ENCODE data around the gene ZBTB25. TPM values are rescaled to one million over a fixed set of nuclear protein-coding genes. Genes with fewer than 3 reads are reported as not detected.

Gene ZBTB25
- total and polyA plus RNA-seq, 2 donors (not counting 1 experiment from before 2014, with no cell fraction given): 7.2 to 9.2 TPM

DNA sequence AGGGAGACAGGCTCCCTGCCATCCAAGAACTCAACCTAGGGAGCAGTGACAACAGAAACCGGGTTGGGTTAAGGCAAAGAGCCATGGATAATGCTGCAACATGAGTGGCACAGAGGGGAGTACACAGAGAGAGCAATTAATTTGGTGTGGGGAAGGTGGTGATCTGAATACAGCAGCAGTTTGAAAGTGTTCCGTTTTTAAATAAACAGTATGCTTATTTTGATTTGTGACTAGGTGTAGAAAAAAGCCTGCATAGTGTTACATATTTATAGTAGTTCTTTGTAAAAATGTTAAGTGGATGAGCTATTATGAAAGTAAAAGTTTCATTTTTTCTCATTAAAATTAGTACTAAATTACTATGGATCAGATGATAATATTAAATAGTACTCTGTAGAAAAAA lies 29.6 kb downstream of the ZBTB25 start:
- DNase-seq (ENCODE audit: low read depth in 2 of 2): no peak
- no peaks in the 10 kb centered on the region for H3K36me3 ChIP-seq (ENCODE audit: control insufficient read depth, insufficient read depth, low read length)
- H4K20me1 ChIP-seq (ENCODE audit: control insufficient read depth, extremely low read depth, insufficient read depth, low read length): no peaks in the 10 kb centered on the region
- H2AFZ ChIP-seq (ENCODE audit: low read length): no peak overlapping the region
- H3K4me1 ChIP-seq (ENCODE audit: control insufficient read depth, extremely low read depth, insufficient read depth, low read length): no peaks in the 10 kb centered on the region
- no peaks in the 10 kb centered on the region for H3K79me2 ChIP-seq (ENCODE audit: control insufficient read depth, insufficient read depth, low read length)
- H3K4me3 ChIP-seq (replicated peaks in 1 of 4; ENCODE audit: control extremely low read depth in 1 of 4, insufficient read depth in 1 of 4, low read depth in 3 of 4, low read length in 4 of 4): no peak overlapping the region
- no peak overlapping the region for H3K4me2 ChIP-seq (ENCODE audit: extremely low read depth, insufficient read depth, low read length)
- H3K9ac ChIP-seq (ENCODE audit: insufficient read depth, low read length): no peak overlapping the region
- no peaks in the 10 kb centered on the region for H3K9me3 ChIP-seq (ENCODE audit: control insufficient read depth, insufficient read depth, low read depth, low read length)
- TF ChIP-seq EZH2 (IDR thresholded peaks at IDR 0.05; ENCODE audit: low read length, missing control alignments): no peak
- TF ChIP-seq, protein P1, sequence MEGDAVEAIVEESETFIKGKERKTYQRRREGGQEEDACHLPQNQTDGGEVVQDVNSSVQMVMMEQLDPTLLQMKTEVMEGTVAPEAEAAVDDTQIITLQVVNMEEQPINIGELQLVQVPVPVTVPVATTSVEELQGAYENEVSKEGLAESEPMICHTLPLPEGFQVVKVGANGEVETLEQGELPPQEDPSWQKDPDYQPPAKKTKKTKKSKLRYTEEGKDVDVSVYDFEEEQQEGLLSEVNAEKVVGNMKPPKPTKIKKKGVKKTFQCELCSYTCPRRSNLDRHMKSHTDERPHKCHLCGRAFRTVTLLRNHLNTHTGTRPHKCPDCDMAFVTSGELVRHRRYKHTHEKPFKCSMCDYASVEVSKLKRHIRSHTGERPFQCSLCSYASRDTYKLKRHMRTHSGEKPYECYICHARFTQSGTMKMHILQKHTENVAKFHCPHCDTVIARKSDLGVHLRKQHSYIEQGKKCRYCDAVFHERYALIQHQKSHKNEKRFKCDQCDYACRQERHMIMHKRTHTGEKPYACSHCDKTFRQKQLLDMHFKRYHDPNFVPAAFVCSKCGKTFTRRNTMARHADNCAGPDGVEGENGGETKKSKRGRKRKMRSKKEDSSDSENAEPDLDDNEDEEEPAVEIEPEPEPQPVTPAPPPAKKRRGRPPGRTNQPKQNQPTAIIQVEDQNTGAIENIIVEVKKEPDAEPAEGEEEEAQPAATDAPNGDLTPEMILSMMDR (conservative IDR thresholded peaks at IDR 0.05 in 1 of 2, IDR thresholded peaks at IDR 0.05 in 1 of 2; ENCODE audit: low read depth in 1 of 2, low read length in 2 of 2): no peak
- no peaks in the 10 kb centered on the region for H3K27me3 ChIP-seq (ENCODE audit: control insufficient read depth, insufficient read depth, low read length)
- H3K27ac ChIP-seq (ENCODE audit: insufficient read depth, low read length): no peak overlapping the region

- no peak overlapping the region for H2AFZ ChIP-seq (ENCODE audit: low read length)
- no peaks in the 10 kb centered on the region for H3K9me3 ChIP-seq (ENCODE audit: control insufficient read depth, insufficient read depth, low read depth, low read length)
- no peak overlapping the region for H3K9ac ChIP-seq (ENCODE audit: insufficient read depth, low read length)
- no peaks in the 10 kb centered on the region for H3K27me3 ChIP-seq (ENCODE audit: control insufficient read depth, insufficient read depth, low read length)
- no peak for TF ChIP-seq EZH2 (IDR thresholded peaks at IDR 0.05; ENCODE audit: low read length, missing control alignments)
- TF ChIP-seq, protein P1 (conservative IDR thresholded peaks at IDR 0.05 in 1 of 2, IDR thresholded peaks at IDR 0.05 in 1 of 2; ENCODE audit: low read depth in 1 of 2, low read length in 2 of 2): no peak
- no peak overlapping the region for H3K27ac ChIP-seq (ENCODE audit: insufficient read depth, low read length)
- no peak overlapping the region for H3K4me2 ChIP-seq (ENCODE audit: extremely low read depth, insufficient read depth, low read length)
- H3K79me2 ChIP-seq (ENCODE audit: control insufficient read depth, insufficient read depth, low read length): no peaks in the 10 kb centered on the region
- DNase-seq (ENCODE audit: low read depth in 2 of 2): no peak
- H3K36me3 ChIP-seq (ENCODE audit: control insufficient read depth, insufficient read depth, low read length): no peaks in the 10 kb centered on the region
- no peak overlapping the region for H3K4me3 ChIP-seq (replicated peaks in 1 of 4; ENCODE audit: control extremely low read depth in 1 of 4, insufficient read depth in 1 of 4, low read depth in 3 of 4, low read length in 4 of 4)
- no peaks in the 10 kb centered on the region for H3K4me1 ChIP-seq (ENCODE audit: control insufficient read depth, extremely low read depth, insufficient read depth, low read length)
- H4K20me1 ChIP-seq (ENCODE audit: control insufficient read depth, extremely low read depth, insufficient read depth, low read length): no peaks in the 10 kb centered on the region
These were observed 35.2 kb downstream of the ZBTB25 start for GRCh38 chr14:64468451-64468850.

DNA sequence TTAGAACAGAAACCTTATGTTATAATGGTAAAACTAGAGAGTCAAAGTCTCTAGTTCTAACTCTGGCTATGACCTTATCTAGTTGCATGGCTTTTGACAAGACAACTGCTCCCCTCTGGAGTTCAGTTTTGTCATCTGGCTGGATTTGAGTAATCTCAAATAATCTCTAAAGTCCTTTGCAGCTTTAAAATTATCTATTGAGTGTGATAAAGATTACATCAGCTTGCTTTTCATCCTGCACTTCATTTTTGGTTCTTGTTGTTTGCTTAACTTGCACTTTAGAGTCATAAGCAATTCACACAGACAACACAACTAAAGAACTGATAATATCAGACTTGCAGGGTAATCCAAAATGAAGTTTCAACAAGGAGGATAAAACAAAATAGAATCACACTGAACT lies 36.1 kb downstream of the ZBTB25 start:
- H3K9ac ChIP-seq (ENCODE audit: insufficient read depth, low read length): no peak overlapping the region
- H3K4me2 ChIP-seq (ENCODE audit: extremely low read depth, insufficient read depth, low read length): no peak overlapping the region
- DNase-seq (ENCODE audit: low read depth in 2 of 2): no peak
- H4K20me1 ChIP-seq (ENCODE audit: control insufficient read depth, extremely low read depth, insufficient read depth, low read length): no peaks in the 10 kb centered on the region
- no peaks in the 10 kb centered on the region for H3K79me2 ChIP-seq (ENCODE audit: control insufficient read depth, insufficient read depth, low read length)
- no peaks in the 10 kb centered on the region for H3K36me3 ChIP-seq (ENCODE audit: control insufficient read depth, insufficient read depth, low read length)
- no peaks in the 10 kb centered on the region for H3K9me3 ChIP-seq (ENCODE audit: control insufficient read depth, insufficient read depth, low read depth, low read length)
- H3K4me1 ChIP-seq (ENCODE audit: control insufficient read depth, extremely low read depth, insufficient read depth, low read length): no peaks in the 10 kb centered on the region
- TF ChIP-seq, protein P1 (conservative IDR thresholded peaks at IDR 0.05 in 1 of 2, IDR thresholded peaks at IDR 0.05 in 1 of 2; ENCODE audit: low read depth in 1 of 2, low read length in 2 of 2): no peak
- TF ChIP-seq EZH2 (IDR thresholded peaks at IDR 0.05; ENCODE audit: low read length, missing control alignments): no peak
- no peak overlapping the region for H3K27ac ChIP-seq (ENCODE audit: insufficient read depth, low read length)
- no peak overlapping the region for H3K4me3 ChIP-seq (replicated peaks in 1 of 4; ENCODE audit: control extremely low read depth in 1 of 4, insufficient read depth in 1 of 4, low read depth in 3 of 4, low read length in 4 of 4)
- H2AFZ ChIP-seq (ENCODE audit: low read length): no peak overlapping the region
- no peaks in the 10 kb centered on the region for H3K27me3 ChIP-seq (ENCODE audit: control insufficient read depth, insufficient read depth, low read length)
